Measurements from ENCODE around the gene CHMP5. TPM values are rescaled to one million over a fixed set of nuclear protein-coding genes. Genes with fewer than 3 reads are reported as not detected.

Gene CHMP5
- total RNA-seq, 1 experiment from 2014 or later = 61.8 TPM

GRCh38 chr9:33255471-33255870, 9.4 kb upstream of the CHMP5 start:
- CTCF ChIA-PET = no interaction called here
- Histone ChIP-seq H3K27me3 (ENCODE audit: insufficient read depth, low read length) (no peaks in the 10 kb centered on the region), H3K9me3 (ENCODE audit: control insufficient read depth in 1 of 2, insufficient read depth in 1 of 2, low read depth in 1 of 2, low read length in 2 of 2) (no peaks in the 10 kb centered on the region), H3K27ac (ENCODE audit: low read depth, low read length) (no peak overlapping the region), H3K79me2 (ENCODE audit: insufficient read depth, low read length) (peaks cover 9% of the 10 kb centered on the region; the same call in 1 of the 2 replicates), H4K20me1 (ENCODE audit: insufficient read depth) (no peaks in the 10 kb centered on the region), H3K4me2 (ENCODE audit: low read length) (no peak overlapping the region), H3K4me1 (ENCODE audit: control insufficient read depth in 1 of 2, insufficient read depth in 2 of 2, low read length in 2 of 2) (no peaks in the 10 kb centered on the region), H2AFZ (ENCODE audit: low read depth, low read length, poor library complexity, severe bottlenecking) (no peak overlapping the region), H3K9me2 (ENCODE audit: insufficient read depth) (no peaks in the 10 kb centered on the region), H3K4me3 (replicated peaks in 1 of 2; ENCODE audit: low read depth in 1 of 2, low read length in 2 of 2) (no peak overlapping the region), H3K36me3 (ENCODE audit: control insufficient read depth in 1 of 2, insufficient read depth in 2 of 2, low read length in 2 of 2) (peaks cover 55 to 68% of the 10 kb centered on the region in 2 experiments), H3K9ac (ENCODE audit: low read length) (no peak overlapping the region)
- intact Hi-C loops (cut with micrococcal nuclease) = no loop called here
- RAD21 ChIA-PET (ENCODE audit: low non-redundant PET in 1 of 2, low total read pairs in 2 of 2, uncharacterized antibody in 2 of 2, unreplicated experiment in 2 of 2) = no interaction called here
- no peak for TF ChIP-seq EZH2phosphoT487 (IDR thresholded peaks at IDR 0.05; ENCODE audit: borderline replicate concordance)
- TF ChIP-seq SRF (IDR thresholded peaks at IDR 0.05; ENCODE audit: low read depth) = no peak
- no peak for TF ChIP-seq CBX3 (IDR thresholded peaks at IDR 0.05; ENCODE audit: low read depth)
- TF ChIP-seq ELF1 (IDR thresholded peaks at IDR 0.05; ENCODE audit: borderline replicate concordance, low read depth) = no peak
- TF ChIP-seq YY1 (IDR thresholded peaks at IDR 0.05; ENCODE audit: extremely low read depth, insufficient replicate concordance, low read depth, low read length) = no peak
- no peak for TF ChIP-seq TCF7L2 (IDR thresholded peaks at IDR 0.05; ENCODE audit: borderline replicate concordance, extremely low read depth, insufficient read depth, insufficient read length)
- no peak for TF ChIP-seq SP1 (IDR thresholded peaks at IDR 0.05; ENCODE audit: low read depth)
- no peak for TF ChIP-seq EZH2 (IDR thresholded peaks at IDR 0.05)
- TF ChIP-seq CEBPB (IDR thresholded peaks at IDR 0.05; ENCODE audit: low read depth) = no peak
- TF ChIP-seq CTCF (IDR thresholded peaks at IDR 0.05 in 2 of 3, conservative IDR thresholded peaks at IDR 0.05 in 1 of 3; ENCODE audit: borderline replicate concordance in 1 of 3, insufficient read depth in 1 of 3, low read depth in 2 of 3, low read length in 2 of 3) = no peak
- no peak for TF ChIP-seq EGR1 (IDR thresholded peaks at IDR 0.05; ENCODE audit: low read depth)
- TF ChIP-seq POLR2A (IDR thresholded peaks at IDR 0.05; ENCODE audit: borderline replicate concordance, extremely low read depth, insufficient read depth, insufficient read length) = no peak
- TF ChIP-seq RAD21 (IDR thresholded peaks at IDR 0.05; ENCODE audit: low read depth) = no peak
- no peak for TF ChIP-seq ZFX (IDR thresholded peaks at IDR 0.05)
- TF ChIP-seq, protein P1, sequence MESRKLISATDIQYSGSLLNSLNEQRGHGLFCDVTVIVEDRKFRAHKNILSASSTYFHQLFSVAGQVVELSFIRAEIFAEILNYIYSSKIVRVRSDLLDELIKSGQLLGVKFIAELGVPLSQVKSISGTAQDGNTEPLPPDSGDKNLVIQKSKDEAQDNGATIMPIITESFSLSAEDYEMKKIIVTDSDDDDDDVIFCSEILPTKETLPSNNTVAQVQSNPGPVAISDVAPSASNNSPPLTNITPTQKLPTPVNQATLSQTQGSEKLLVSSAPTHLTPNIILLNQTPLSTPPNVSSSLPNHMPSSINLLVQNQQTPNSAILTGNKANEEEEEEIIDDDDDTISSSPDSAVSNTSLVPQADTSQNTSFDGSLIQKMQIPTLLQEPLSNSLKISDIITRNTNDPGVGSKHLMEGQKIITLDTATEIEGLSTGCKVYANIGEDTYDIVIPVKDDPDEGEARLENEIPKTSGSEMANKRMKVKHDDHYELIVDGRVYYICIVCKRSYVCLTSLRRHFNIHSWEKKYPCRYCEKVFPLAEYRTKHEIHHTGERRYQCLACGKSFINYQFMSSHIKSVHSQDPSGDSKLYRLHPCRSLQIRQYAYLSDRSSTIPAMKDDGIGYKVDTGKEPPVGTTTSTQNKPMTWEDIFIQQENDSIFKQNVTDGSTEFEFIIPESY (IDR thresholded peaks at IDR 0.05; ENCODE audit: extremely low read depth, insufficient replicate concordance, low read length) = no peak
- no peak for TF ChIP-seq ATF3 (IDR thresholded peaks at IDR 0.05)
- no TSS peak for BruUV-seq (replicated peaks)
- no peak for ATAC-seq
- no peak for DNase-seq (ENCODE audit: low read depth, low spot score)
- POLR2A ChIA-PET = no interaction called here

All from HCT116 (cell line).